ENCODE measurements around the gene MFSD11.
"Not testable (repeated sequence)": the region's sequence is repeated elsewhere in the genome, so short reads cannot be mapped to it uniquely, and the experiment has no call there.

The MFSD11 gene

DNA sequence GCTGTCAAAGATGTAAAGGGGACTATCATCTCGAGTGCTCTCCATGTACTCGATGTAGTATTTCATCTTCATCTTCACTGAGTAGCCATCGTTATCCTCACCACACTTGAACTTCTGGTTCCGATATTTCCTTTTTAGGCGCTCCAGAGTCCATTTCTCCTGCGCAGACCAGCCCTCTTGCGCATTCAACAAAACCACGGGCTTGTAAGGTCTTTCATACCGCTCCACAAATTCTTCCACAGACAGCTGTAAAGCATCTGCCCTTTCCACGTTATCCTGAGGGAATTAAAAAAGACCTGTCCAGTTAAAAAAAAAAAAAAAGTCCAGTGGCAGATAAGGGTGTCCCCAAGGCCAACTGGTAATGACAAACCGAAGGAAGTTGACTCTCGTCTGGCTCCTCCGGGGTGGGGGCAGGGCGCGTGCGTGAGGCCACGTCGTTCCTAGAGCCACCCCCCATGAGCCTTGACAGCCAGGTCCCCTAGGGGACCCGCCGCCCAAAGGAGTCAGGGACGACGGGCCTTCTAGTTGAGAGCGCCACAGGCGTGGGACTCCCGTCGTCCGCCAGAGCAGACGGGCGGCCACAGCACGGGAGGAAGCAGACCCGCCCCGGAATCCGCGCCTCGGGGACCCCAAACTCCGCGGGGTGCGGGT is 12.2 kb upstream of the MFSD11 start:
- DNase-seq (ENCODE audit: low read depth, low spot score) = no peak

DNA sequence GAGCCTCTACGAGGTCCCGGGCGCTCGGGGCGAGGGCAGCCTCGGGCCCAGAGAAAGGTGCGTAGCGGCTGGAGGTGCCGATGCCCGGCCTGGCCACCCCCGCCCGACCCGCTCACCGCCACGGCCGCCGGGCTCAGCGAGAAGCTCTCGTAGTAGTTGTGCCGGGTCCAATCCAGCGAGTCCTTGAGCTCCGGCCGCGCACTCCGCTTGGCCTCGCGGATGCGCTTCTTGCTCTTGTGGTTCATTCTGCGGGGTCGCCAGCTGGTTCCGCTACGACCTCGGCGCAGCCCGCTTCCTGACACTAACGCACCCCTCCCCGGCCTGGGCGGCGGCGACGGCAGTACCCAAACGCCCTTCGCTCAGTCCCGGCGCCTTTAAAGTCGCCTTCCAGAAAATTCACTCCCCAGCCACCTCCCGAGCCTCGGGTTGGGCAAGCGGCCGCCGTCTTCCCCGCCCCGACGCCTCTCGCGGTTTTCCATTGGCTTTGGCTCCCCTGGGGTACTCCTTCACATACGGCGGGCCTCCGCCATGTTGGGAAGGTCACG is 11.6 kb upstream of the MFSD11 start, which contains the start of gene JMJD6:
JMJD6 (minus strand) TSS at position 376 of the 545 bp plus-strand sequence; CDS start at position 245, 131 bp downstream.
- DNase-seq (ENCODE audit: low read depth, low spot score) = peak; percentile 72
- H3K27ac ChIP-seq = peak within 1 kb of the TSS; percentile 97

More for the DNA sequence above, 12.2 kb upstream of the MFSD11 start:
- H3K27ac ChIP-seq = peak overlapping the region; percentile 97

DNA sequence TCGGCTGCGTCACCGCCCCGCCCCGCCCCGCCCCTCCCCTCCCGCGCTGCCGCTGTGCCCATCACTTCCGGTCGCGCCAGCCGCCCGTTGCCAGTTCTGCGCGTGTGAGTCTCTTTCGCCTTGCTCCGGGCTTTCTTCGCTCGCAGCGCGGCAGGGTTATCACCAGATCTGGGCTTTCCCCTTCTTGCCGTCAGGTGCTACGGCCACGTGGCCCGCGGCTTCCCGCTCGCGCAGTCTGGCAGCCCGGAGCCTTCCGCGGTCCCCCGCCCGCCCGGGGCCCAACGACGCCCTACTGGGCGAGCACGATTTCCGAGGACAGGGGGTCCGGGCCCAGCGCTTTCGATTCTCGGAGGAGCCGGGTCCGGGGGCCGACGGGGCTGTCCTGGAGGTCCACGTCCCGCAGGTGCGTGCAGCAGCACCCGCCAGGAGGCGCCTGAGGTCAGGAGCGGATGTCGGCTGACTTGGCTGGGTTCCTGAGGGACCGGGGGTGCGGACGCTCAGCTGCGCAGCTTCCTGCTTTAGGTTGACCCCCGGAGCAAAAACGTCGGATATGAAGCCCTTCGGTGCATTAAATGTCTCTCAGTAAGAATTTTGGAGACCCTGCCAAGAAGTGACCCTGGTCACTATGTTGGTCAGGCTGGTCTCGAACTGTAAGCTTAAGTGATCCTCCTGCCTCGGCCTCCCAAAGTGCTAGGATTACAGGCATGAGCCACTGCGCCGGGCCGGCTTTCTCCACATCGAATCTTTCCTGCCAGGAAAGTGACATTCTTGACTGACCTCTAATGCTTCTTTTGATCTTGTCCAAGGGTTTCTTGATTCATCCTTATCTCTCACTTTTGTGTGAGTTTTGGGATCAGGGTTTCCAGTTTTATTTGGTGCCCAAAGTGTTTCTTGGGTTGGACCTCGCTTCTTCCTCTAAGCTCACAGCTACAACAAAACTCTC is 10.9 kb upstream of the MFSD11 start, which contains the start of gene METTL23:
METTL23 (plus strand) TSS at position 64 of the 943 bp plus-strand sequence. CDS start 2,872 bp downstream, outside the sequence.
- DNase-seq (ENCODE audit: low read depth, low spot score) = no peak
- H3K27ac ChIP-seq = peak within 1 kb of the TSS; percentile 97

DNA sequence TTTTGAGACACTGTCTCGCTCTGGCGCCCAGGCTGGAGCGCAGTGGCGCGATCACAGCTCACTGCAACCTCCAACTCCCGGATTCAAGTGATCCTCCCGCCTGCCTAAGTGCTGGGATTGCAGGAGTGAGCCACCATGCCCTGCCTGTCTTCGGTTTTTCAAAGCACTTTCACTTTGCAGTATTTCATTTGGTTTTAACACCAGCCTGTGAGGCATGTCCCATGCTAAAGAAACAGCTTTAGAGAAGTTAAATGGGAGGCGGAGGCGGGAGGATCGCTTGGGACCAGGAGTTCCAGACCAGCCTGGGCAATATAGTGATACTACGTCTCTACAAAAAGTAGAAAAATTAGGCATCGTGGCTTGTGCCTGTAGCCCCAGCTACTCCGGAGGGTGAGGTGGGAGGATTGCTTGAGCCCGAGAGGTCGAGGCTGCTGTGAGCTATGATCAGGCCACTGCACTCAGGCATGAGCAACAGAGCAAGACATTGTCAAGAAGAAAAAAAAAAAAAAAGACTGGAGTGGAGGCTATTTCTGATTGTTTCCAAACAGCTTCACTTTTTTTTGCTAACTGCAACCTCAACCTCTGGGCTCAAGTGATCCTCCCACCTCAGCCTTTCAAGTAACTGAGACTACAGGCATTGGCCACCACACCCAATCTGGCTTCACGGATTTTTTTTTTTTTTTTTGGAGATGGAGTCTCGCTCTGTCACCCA is 10.0 kb upstream of the MFSD11 start:
- peak overlapping the region; percentile 97 for H3K27ac ChIP-seq
- DNase-seq (ENCODE audit: low read depth, low spot score) = no peak

DNA sequence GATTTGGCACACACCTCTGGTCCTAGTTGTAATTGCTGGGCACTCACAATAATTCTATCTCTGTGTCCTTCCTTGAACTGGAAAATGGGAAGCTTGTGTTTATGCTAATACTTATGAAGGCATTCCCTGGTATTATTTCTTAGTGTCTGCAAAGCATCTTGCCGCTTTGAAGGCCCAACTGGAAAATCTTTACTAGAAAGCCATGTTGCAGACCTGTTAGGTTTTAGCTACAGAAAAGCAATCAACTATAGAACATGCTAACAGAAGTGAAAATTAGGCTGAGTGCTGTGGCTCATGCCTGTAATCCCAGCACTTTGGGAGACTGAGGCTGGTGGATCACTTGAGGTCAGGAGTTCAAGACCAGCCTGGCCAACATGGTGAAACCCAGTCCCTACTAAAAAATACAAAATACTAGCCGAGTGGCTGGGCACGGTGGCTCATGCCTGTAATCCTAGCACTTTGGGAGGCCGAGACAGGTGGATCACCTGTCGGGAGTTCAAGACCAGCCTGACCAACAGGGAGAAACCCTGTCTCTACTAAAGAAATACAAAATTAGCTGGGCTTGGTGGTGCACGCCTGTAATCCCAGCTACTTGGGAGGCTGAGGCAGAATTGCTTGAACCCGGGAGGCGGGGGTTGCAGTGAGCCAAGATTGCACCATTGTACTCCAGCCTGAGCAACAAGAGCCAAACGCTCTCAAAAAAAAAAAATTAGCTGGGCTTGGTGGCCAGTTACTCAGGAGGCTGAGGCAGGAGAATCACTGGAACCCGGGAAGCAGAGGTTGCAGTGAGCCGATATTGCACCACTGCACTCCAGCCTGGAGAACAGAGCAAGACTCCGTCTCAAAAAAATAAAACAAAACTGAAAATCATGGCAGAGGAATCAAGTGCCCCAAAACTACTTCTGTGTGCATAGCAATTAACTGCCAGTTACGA is 5.9 kb upstream of the MFSD11 start:
- DNase-seq (ENCODE audit: low read depth, low spot score) = not testable (repeated sequence)

DNA sequence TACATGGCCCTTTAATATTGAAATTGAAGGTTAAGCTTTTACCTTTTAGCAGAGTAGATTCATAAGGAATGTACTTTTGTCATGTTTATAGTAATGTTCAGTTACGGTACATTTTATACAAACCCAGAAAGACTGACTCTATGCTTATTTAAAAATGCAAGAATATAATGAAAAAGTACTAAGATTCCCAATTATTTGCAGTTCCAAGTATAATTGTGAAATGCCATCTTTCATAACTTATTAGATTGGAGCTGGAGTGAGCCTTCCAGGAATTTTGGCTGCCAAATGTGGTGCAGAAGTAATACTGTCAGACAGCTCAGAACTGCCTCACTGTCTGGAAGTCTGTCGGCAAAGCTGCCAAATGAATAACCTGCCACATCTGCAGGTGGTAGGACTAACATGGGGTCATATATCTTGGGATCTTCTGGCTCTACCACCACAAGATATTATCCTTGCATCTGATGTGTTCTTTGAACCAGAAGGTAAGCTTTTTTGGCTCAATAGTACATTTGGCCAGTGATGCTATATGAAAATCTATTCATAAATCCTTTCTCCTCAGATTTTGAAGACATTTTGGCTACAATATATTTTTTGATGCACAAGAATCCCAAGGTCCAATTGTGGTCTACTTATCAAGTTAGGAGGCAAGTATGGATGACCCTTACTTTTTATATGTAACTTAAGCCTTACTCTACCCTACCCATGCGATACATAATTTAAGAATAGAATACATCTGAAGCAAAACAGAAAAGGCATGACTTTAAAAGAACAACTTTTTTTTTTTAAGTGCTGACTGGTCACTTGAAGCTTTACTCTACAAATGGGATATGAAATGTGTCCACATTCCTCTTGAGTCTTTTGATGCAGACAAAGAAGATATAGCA is 4.9 kb upstream of the MFSD11 start:
- DNase-seq (ENCODE audit: low read depth, low spot score) = no peak
- H3K27ac ChIP-seq = peak overlapping the region; percentile 95

More for the DNA sequence above, 5.9 kb upstream of the MFSD11 start:
- H3K27ac ChIP-seq = peak overlapping the region; percentile 95

DNA sequence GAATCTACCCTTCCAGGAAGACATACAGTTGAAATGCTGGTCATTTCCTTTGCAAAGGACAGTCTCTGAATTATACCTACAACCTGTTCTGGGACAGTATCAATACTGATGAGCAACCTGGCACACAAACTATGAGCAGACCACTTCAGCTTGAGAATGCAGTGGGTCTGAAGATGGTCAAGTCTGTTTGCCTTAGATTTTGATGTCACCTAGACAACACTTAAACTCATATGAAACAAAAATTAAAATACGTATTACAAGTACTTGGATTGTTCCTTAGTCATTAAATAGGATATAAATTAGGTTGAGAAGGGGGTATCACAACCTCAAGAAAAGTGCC is 4.3 kb upstream of the MFSD11 start:
- no peak for DNase-seq (ENCODE audit: low read depth, low spot score)
- peak overlapping the region; percentile 95 for H3K27ac ChIP-seq

DNA sequence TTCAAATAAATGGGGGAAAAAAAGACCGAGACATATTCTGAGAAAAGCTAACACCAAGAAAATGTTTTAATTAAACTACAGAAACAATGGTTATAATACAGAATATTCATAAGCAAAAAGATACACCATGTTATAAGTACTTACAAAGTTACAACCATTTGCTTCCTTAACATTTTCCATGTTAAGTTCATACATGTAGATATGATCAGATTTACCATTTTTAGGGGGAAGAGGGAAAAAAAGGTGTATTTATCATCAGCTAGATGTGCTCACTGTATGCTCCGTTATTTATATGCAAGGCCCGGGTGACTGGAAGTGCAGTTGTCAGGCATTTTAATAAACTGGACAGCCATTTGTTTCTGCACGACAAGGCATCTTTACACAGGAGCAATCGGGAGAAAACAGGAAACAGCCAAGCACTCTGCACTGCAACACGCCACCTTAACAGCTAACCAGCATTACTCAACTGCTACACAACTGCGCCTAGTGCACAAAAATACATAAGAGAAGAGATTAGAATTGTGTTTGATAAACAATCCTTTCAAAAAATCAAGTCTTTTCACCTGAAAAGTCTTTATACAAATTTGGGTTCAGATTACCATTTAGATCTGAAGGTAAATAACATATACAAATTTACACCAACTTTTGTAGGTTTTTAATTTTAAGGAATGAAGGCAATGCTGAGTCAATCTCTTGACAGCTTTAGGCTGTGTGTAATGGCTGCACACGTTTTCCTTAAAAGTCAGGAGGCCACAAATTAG is 3.7 kb upstream of the MFSD11 start:
- H3K27ac ChIP-seq = peak overlapping the region; percentile 95
- no peak for DNase-seq (ENCODE audit: low read depth, low spot score)

DNA sequence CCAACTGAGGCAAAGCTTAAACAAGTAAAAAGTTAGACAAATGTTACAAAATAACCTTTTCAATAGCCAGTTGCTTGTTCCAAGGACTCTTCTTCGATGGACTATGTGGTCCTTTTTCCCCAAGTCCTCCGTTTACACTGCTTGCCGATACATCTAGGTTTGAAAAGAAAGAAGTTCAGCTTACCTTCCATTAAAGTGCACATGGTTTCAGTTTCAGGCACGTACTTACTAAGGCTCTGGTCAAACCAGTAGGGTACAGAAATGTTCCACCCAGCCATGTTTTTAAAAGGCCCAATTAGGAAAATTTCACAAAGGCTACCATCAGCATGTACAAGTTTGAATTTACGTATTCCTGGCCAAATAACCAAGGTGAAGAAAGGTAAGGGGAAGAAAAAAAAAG is 2.9 kb upstream of the MFSD11 start:
- no peak for DNase-seq (ENCODE audit: low read depth, low spot score)

DNA sequence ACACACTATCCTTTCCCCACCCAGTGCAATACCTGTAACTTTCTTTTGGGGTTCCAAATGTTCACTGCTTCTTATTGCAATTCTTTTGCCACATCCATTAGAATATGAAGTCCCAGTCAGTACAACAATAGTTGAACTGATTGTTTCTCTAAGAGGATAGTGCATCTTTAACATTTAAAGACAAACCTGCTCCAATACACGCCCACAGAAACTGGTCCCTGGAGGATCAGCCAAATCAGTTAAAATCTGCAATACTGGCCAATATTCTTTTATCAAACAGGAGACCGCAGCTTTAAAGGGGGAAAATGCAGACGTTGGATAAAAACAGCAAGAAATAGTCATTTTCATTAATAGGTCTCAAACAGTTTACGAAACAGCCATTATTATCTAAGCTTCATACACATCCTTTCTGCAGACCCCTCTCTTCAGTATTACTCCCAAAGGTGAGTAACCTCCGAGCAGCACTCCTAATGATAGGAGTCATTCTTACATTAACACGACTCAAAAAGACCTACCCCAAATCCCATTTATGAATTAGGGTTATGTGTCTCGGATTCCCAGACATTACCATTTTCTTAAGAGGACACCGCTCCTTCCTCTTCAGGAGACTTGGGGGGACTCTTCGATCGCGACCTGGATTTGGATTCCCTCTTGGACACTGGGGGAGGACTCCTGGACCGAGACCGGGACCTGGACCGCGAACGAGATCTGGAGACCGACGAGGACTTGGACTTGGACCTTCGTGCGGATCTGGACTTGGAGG is 2.2 kb upstream of the MFSD11 start:
- no peak for DNase-seq (ENCODE audit: low read depth, low spot score)
- H3K27ac ChIP-seq = peak overlapping the region; percentile 95

More for the DNA sequence above, 2.9 kb upstream of the MFSD11 start:
- peak overlapping the region; percentile 95 for H3K27ac ChIP-seq

DNA sequence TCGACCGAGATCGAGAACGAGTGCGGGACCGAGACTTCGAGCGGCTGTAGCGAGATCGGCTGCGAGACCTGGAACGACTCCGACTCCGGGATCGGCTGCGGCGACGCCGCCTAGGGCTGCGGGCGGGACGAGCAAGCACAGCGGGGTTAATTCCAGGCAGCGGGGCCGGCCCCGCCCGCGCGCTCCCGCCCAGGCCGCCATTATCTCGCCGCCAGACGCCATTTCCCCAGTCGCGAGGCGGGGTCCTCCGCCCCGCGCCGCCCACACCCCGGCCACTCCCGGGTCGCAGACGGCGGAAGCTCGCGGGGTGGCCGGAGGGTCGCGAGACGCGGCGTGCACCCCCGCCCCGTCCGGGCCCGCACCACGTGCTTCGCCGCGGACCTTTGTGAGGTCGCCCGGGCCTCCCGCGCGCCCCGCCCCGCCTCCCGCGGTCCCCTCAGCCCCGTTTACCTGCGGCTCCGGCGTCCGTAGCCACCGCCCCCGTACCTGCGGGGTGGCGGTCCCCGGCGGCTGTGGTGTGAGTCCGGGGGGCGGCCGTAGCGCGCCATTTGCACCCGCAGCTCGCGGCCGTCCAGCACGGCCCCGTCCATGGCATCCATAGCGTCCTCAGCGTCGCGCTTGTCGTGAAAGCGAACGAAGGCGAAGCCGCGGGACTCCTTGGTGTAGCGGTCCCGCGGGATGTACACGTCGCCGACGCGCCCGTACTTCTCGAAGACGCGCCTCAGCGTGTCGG is 1.4 kb upstream of the MFSD11 start:
- H3K27ac ChIP-seq = peak overlapping the region; percentile 95
- no peak for DNase-seq (ENCODE audit: low read depth, low spot score)

DNA sequence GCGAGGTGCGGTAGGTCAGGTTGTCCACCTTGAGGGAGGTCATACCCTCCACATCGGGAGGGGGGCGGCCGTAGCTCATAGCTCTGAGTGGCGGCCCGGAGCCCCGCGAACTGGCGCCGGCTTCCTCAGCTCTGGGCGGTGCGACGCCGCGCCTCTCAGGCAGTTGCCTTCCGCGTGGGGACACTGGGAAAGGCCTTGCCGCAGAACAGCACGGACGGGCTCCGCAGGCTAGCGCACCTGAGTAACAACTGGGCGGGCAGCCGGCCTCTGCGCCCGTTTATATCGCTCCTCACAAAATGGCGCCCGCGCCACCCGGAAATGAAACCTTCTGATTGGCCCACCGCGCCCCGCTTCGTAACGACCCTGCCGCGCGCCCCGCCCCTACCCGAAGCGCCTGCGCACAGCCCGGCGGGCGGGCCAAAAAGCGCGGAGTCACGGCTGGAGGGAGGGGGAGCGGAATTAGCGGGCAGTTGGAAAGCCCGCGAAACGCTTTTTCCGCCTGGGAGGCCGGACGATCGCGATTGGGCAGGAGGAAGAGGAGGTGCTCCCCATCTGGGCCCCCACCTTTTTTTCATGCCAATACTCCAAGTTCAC is 740 bp upstream of the MFSD11 start, which contains the start of gene SRSF2:
SRSF2 (minus strand) TSS at position 250 of the 594 bp plus-strand sequence; CDS start at position 79, 171 bp downstream.
- H3K27ac ChIP-seq = peak within 1 kb of the TSS; percentile 95
- peak; percentile 89 for DNase-seq (ENCODE audit: low read depth, low spot score)

DNA sequence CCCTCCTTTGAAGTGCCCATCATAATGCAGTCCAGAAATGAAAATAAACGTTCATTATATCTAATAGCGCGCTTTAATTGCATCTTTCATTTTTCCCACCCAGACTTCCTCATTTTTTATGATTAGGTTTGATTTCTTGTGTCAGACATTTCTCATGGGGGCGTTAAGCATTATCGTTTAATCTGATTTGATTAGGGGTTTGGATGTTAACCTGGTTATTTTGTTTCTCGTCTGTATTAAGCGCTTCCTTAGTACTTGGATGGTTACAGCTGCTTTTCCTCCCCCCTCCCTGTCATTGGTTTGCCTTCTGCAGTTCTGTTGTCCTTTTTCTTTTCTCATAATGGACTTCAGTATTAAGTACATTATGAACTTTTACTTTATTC is 540 bp downstream of the MFSD11 start:
- no peak for DNase-seq (ENCODE audit: low read depth, low spot score)
- peak overlapping the region; percentile 95 for H3K27ac ChIP-seq

DNA sequence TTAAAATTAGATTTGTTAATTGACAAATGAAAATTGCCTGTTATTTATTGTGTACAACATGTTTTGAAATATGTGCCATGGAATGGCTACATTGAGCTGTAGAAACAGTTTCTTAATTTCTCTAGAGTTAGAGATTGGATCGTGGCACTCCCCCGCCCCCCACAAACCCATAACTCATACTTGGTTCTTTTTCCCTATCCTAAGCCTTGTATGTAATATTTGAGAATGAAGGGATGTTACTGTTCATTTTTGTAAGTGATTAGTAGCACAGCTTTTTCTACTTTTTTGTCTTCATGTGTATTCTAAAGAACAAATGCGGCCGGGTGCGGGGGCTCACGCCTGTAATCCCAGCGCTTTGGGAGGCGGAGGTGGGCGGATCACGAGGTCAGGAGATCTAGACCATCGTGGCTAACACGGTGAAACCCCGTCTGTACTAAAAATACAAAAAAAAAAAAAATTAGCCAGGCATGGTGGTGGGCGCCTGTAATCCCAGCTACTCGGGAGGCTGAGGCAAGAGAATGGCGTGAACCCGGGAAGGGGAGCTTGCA is 1.7 kb downstream of the MFSD11 start:
- DNase-seq (ENCODE audit: low read depth, low spot score); H3K27ac ChIP-seq: not testable (repeated sequence)
